ENCODE results near the gene KIRREL1.

DNA sequence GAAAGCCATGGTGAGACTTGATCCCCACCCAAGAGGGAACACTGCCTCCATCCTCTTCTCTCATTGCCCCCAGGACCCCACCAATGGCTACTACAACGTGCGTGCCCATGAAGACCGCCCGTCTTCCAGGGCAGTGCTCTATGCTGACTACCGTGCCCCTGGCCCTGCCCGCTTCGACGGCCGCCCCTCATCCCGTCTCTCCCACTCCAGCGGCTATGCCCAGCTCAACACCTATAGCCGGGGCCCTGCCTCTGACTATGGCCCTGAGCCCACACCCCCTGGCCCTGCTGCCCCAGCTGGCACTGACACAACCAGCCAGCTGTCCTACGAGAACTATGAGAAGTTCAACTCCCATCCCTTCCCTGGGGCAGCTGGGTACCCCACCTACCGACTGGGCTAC is 101.1 kb downstream of the KIRREL1 start:
- TF ChIP-seq CTCF (IDR thresholded peaks at IDR 0.05; ENCODE audit: low read length) (no peak), EZH2 (IDR thresholded peaks at IDR 0.05; ENCODE audit: borderline replicate concordance, low read length) (no peak)
